ENCODE measurements around the gene ZIM2. TPM values are rescaled to one million over a fixed set of nuclear protein-coding genes. Genes with fewer than 3 reads are reported as not detected.
A peak's percentile ranks its signal among the peaks of the same experiment; 100 is the strongest.
"Not testable (repeated sequence)": the region's sequence is repeated elsewhere in the genome, so short reads cannot be mapped to it uniquely, and the experiment has no call there.

Gene ZIM2
- total RNA-seq, 1 donor from 2014 or later: not detected

DNA sequence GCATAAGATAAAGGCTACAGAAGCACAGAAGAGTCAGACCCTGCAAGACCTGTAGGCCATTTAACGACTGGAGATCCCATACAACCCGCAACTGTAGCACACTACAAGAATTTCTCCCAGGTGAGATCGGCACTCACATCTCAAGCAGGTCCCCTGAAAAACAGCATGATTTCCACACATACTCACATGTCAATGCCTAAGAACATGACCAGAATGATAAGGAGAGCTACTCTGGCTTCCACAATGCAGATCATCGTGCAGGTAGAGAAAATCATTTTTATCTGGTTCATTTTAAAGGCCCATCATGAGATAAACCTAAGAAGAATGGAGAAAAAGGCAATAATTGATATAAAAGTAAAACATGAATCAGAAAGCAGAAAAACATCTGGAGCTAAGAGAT is 17.5 kb upstream of the ZIM2 start:
- H3K4me1 Mint-ChIP-seq (ENCODE audit: low read depth, unreplicated experiment): no peaks in the 10 kb centered on the region
- H3K9me3 Mint-ChIP-seq (ENCODE audit: unreplicated experiment): peaks cover 8% of the 10 kb centered on the region
- no peaks in the 10 kb centered on the region for H3K36me3 Mint-ChIP-seq (ENCODE audit: unreplicated experiment)
- no peak overlapping the region for H3K4me3 Mint-ChIP-seq (ENCODE audit: unreplicated experiment)
- H3K27me3 Mint-ChIP-seq (ENCODE audit: unreplicated experiment): no peaks in the 10 kb centered on the region
- DNase-seq: no peak
- no peak overlapping the region for H3K27ac Mint-ChIP-seq (ENCODE audit: unreplicated experiment)
- TF ChIP-seq, protein P1, sequence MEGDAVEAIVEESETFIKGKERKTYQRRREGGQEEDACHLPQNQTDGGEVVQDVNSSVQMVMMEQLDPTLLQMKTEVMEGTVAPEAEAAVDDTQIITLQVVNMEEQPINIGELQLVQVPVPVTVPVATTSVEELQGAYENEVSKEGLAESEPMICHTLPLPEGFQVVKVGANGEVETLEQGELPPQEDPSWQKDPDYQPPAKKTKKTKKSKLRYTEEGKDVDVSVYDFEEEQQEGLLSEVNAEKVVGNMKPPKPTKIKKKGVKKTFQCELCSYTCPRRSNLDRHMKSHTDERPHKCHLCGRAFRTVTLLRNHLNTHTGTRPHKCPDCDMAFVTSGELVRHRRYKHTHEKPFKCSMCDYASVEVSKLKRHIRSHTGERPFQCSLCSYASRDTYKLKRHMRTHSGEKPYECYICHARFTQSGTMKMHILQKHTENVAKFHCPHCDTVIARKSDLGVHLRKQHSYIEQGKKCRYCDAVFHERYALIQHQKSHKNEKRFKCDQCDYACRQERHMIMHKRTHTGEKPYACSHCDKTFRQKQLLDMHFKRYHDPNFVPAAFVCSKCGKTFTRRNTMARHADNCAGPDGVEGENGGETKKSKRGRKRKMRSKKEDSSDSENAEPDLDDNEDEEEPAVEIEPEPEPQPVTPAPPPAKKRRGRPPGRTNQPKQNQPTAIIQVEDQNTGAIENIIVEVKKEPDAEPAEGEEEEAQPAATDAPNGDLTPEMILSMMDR (IDR thresholded peaks at IDR 0.05; ENCODE audit: partially characterized antibody, unreplicated experiment): no peak

DNA sequence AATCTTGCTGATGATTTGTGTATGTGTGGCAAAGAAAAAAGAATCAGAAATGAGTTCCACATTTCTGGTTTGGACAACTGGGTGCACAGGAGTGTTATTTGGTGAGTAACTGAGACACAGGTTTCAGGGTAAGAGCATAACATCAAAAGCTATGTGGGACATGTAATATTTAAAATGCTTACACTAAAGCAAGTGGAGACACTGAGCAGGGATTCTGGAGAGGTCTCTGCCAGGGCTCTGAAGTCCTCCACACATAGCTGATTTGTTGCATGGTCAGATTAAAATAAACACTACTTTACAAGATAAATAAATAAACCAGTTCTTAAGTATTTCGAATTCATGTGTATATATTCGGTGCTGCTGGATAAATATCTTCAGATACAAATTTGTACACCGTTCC is 16.3 kb upstream of the ZIM2 start:
- TF ChIP-seq, protein P1 (IDR thresholded peaks at IDR 0.05; ENCODE audit: partially characterized antibody, unreplicated experiment): no peak
- Mint-ChIP-seq H3K4me1 (ENCODE audit: low read depth, unreplicated experiment) (no peaks in the 10 kb centered on the region), H3K36me3 (ENCODE audit: unreplicated experiment) (no peaks in the 10 kb centered on the region), H3K9me3 (ENCODE audit: unreplicated experiment) (peaks cover 8% of the 10 kb centered on the region), H3K27me3 (ENCODE audit: unreplicated experiment) (no peaks in the 10 kb centered on the region), H3K4me3 (ENCODE audit: unreplicated experiment) (no peak overlapping the region), H3K27ac (ENCODE audit: unreplicated experiment) (no peak overlapping the region)
- DNase-seq: no peak

DNA sequence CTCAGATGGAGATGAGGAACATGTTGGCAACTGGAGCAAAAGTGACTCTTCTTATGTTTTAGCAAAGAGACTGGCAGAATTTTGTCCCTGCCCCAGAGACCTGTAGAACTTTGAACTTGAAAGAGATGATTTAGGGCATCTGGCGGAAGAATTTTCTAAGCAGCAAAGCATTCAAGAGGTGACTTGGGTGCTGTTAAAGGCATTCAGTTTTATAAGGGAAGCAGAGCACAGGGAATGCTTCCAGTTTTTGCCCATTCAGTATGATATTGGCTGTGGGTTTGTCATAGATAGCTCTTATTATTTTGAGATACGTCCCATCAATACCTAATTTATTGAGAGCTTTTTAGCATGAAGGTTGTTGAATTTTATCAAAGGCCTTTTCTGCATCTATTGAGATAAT is 11.8 kb upstream of the ZIM2 start:
- not testable (repeated sequence) for H3K27me3 Mint-ChIP-seq (ENCODE audit: unreplicated experiment); H3K4me1 Mint-ChIP-seq (ENCODE audit: low read depth, unreplicated experiment); H3K27ac Mint-ChIP-seq (ENCODE audit: unreplicated experiment); H3K36me3 Mint-ChIP-seq (ENCODE audit: unreplicated experiment); H3K9me3 Mint-ChIP-seq (ENCODE audit: unreplicated experiment); DNase-seq; H3K4me3 Mint-ChIP-seq (ENCODE audit: unreplicated experiment)

DNA sequence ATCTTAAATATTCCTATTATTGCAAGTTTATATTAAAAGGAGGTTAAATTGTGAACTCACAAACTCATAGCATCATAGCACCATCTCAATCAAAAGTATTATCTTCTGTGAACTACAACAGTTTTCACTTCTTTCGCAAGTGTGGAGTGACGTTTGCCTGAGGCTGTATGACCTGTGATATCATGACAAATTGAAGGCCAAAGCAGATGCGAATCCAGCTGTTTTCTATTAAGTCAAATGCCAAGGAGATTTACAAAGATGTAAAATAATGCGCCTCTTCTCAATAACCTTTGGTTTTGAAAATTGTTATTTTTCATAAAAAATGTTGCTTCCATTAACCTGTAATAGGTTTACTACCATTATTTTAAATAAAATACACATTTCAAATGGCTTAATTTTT is 7.6 kb upstream of the ZIM2 start:
- no peak overlapping the region for H3K27ac Mint-ChIP-seq (ENCODE audit: unreplicated experiment)
- H3K4me1 Mint-ChIP-seq (ENCODE audit: low read depth, unreplicated experiment): no peaks in the 10 kb centered on the region
- H3K27me3 Mint-ChIP-seq (ENCODE audit: unreplicated experiment): no peaks in the 10 kb centered on the region
- H3K4me3 Mint-ChIP-seq (ENCODE audit: unreplicated experiment): no peak overlapping the region
- DNase-seq: no peak
- H3K36me3 Mint-ChIP-seq (ENCODE audit: unreplicated experiment): no peaks in the 10 kb centered on the region
- peaks cover 2% of the 10 kb centered on the region for H3K9me3 Mint-ChIP-seq (ENCODE audit: unreplicated experiment)
- TF ChIP-seq, protein P1 (IDR thresholded peaks at IDR 0.05; ENCODE audit: partially characterized antibody, unreplicated experiment): no peak

DNA sequence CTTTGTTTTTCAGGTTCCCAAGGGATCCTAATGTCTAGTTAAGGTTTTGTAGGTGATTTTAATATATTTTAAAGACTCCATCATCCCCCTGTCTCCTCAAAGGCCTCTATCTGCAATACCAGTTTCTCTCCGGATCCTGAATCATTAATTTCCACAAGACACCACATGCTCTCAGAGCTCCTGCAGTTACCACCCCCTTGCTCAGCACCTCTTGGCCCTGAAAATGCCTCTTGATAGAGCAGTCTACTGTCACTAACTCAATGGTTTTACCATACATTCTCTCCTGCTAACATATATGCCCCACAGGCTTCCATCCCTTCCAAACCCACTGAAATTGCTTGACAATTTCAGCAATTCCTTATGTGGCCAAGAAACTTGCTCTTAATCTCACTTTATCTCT is 1.9 kb upstream of the ZIM2 start:
- H3K4me3 Mint-ChIP-seq (ENCODE audit: unreplicated experiment): no peak overlapping the region
- H3K9me3 Mint-ChIP-seq (ENCODE audit: unreplicated experiment): peaks cover 17% of the 10 kb centered on the region
- no peak for DNase-seq
- TF ChIP-seq, protein P1 (IDR thresholded peaks at IDR 0.05; ENCODE audit: partially characterized antibody, unreplicated experiment): no peak
- no peak overlapping the region for H3K27ac Mint-ChIP-seq (ENCODE audit: unreplicated experiment)
- peaks cover 7% of the 10 kb centered on the region for H3K27me3 Mint-ChIP-seq (ENCODE audit: unreplicated experiment)
- peaks cover under 1% of the 10 kb centered on the region for H3K36me3 Mint-ChIP-seq (ENCODE audit: unreplicated experiment)
- H3K4me1 Mint-ChIP-seq (ENCODE audit: low read depth, unreplicated experiment): no peaks in the 10 kb centered on the region

DNA sequence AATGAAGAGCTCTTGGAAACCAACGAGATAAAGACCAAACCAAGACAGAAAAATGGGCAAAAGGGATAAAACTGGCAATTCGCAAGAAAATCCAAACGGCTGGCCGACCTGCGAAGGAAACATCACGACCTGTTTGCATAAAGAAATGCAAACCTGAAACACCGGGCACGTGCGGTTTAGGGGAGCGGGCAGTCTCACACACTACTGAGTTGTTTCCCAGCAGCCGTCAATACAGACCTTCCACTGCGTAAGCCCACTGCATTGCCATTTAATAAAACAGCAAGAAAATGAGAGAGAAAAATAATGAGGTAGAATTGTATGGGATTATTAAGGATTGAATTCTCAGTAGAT is 642 bp upstream of the ZIM2 start:
- DNase-seq: no peak
- H3K36me3 Mint-ChIP-seq (ENCODE audit: unreplicated experiment): peaks cover 4% of the 10 kb centered on the region
- peaks cover 12% of the 10 kb centered on the region for H3K27me3 Mint-ChIP-seq (ENCODE audit: unreplicated experiment)
- H3K4me1 Mint-ChIP-seq (ENCODE audit: low read depth, unreplicated experiment): peaks cover 2% of the 10 kb centered on the region
- TF ChIP-seq, protein P1 (IDR thresholded peaks at IDR 0.05; ENCODE audit: partially characterized antibody, unreplicated experiment): no peak
- H3K9me3 Mint-ChIP-seq (ENCODE audit: unreplicated experiment): peaks cover 23% of the 10 kb centered on the region
- H3K27ac Mint-ChIP-seq (ENCODE audit: unreplicated experiment): no peak overlapping the region
- H3K4me3 Mint-ChIP-seq (ENCODE audit: unreplicated experiment): peak overlapping the region; percentile 75

All from glutamatergic neuron (in vitro differentiated cells).